ENCODE measurements around the gene AHNAK2.

The AHNAK2 gene

GRCh38 chr14:104986487-104987164 lies 8.5 kb upstream of the AHNAK2 start:
- no peak for DNase-seq

- DNase-seq, result peak in 55 of 58 donors; percentile 35 to 92 (median 80)
Measured at GRCh38 chr14:104985675-104986486, 7.7 kb upstream of the AHNAK2 start, which contains the start of gene CLBA1. Gene CLBA1, plus strand, starts transcription at chr14:104985788. Its CDS starts 644 bp downstream, at chr14:104986432.

- DNase-seq, result no peak
Measured at GRCh38 chr14:104984056-104984894, 6.1 kb upstream of the AHNAK2 start.

GRCh38 chr14:104983231-104983721 lies 5.1 kb upstream of the AHNAK2 start:
- DNase-seq, result no peak

DNA sequence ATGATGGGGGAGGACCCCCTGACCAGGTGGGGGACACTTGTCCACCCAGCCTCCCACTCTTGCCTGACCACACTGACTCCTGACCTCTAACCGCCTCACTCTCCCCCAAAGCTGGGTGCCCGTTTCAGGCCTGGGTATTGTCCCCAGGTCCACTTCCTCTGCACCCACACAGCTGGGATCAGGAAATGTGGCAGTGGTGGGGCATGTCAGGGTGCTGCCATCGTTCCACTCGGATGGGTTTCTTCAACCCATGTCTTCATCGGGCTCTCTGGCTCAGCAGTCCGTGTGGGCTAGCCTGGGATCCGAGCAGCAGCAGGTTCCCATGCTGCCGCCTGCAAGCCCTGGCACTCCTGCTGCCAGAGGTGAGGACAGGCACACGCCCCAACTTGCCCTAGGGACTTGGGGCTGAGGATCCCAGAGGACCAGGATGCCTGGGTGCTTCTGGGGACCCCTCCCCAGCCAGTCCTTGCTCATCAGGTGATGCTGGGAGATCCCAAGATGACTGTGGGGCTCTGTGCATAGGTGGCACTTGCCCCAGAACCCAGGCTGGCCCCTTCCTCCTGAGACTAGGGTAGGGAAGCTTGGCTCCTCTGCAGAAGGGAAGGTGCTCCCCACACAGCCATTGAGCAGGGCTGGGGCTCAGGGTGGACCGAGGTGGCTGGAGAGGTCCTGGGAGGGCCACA lies 4.5 kb upstream of the AHNAK2 start:
- DNase-seq, result no peak

GRCh38 chr14:104981699-104982541 lies 3.7 kb upstream of the AHNAK2 start:
- peak in 12 of 58 donors; percentile 13 to 49 (median 28) for DNase-seq

DNA sequence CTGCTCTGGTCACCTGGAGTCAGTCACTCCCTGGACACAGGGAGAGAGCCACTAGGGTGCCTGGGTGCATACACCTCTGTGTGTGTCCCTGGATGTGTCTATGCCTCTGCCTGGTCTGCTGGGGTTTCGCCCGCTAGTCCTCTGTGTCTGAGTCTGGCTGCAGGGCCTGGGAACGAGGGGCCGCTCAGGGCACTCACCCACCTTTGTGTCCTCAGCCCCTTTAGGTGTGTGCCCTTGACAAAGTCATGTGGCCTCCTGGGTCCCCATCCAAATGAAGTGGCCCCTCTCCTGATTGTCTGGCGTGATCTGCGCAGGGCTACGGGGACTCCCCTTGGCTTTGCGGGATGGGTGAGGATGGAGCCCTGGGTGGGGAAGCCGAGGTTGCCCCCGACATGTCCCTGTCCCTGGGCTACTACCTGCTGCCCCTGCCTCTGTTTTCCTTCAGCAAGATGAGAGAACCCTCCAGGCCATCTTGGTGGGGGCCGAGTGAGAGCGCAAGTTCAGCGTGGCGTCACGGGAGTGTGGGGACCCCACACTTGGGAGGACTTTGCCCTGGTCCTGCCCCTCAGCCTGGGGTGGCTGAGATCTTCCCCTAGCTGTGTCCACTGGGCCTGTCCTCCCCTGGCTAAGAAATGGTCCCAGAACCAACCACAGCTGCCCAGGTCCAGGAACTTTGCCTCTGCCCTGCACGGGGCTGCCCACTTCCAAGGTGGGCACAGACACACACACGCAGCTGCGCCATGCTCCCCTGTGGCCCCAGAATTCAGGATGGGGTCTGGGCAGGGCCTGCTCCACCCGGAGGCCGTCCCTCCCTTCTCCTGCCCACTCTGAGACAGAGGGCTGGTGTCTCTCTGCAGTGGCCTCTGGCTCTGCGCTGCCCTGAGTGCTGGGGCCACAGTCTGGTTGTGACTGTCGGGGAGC lies 2.7 kb upstream of the AHNAK2 start:
- DNase-seq, result no peak

DNA sequence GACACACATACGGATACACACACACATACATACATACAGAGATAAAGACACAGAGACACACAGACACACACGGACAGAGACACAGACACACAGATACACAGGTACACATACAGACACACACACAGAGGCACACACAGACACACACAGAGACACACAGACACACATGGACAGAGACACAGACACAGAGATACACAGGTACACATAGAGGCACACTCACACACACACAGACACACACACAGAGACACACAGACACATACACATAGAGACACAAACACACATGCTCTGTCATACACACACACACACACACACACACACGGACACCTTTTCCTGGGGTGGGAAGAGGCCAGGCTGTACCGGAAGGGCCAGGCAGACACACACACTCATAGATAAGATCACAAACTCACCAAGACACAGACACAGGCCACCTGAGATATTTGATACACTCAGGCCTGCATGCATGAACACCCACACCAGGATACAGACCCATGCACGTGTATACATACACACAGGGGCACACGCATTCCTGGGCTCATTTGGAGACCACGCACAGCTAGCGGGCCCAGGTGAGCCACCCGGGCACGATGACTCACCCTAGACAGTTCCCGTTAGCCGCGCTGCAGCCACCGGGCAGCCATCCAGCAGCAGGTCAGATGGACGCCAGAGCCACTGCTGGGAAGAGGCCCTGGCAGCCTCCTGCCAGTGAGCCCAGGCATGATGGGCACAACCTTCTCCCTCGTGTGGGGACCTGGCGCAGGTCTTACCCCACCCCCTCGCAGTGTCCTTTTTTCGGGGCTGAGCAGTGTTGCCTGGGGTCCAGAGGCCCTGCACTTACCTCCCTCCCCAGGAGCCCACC lies 1.8 kb upstream of the AHNAK2 start:
- DNase-seq, result peak in 4 of 58 donors; percentile 22 to 37 (median 28)

DNA sequence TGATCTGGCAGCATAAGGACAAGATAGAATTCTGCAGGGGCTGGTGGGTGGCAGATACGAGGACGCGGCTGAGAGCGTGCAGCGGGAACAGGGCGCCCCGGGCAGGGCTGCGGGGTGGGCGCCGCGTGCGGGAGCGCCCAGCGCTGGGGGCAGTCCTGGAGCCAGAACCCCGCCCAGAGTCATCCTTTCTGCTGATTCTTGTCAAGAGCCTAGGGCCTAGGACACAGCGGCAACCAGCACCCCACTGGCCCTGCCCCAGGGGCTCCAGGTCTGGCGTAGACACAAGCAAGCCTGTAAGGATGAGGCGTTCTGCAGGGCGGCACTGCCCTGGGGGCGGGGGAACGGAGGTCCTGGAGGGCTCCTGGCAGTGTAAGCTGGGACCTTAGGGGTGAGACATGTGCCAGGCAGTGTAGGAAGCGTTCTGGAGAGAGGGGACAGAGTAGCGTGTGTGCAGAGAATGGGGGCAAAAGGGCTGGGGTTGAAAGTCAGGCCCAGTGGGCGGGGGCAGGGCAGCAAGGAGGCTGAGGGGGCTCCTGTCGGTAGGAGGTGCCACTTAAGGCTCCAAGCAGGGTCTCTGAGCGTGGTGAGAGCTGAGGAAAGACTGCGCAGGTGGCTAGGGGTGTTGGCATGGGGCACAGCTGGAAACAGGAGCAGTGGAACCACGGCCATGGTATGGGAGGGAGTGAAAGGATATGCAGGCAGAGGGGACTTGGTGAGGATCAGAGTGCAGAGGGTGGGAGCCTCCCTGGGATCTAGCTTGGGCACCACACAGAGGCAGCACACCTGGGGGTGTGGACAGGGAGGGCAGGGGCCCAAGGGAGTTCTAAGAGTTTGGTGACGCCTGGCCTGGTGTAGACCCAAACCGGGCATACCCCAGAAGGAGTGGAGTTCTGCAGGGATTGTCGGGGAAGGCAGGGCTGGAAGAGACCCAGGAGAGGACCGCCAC lies 845 bp upstream of the AHNAK2 start:
- DNase-seq, result no peak

DNA sequence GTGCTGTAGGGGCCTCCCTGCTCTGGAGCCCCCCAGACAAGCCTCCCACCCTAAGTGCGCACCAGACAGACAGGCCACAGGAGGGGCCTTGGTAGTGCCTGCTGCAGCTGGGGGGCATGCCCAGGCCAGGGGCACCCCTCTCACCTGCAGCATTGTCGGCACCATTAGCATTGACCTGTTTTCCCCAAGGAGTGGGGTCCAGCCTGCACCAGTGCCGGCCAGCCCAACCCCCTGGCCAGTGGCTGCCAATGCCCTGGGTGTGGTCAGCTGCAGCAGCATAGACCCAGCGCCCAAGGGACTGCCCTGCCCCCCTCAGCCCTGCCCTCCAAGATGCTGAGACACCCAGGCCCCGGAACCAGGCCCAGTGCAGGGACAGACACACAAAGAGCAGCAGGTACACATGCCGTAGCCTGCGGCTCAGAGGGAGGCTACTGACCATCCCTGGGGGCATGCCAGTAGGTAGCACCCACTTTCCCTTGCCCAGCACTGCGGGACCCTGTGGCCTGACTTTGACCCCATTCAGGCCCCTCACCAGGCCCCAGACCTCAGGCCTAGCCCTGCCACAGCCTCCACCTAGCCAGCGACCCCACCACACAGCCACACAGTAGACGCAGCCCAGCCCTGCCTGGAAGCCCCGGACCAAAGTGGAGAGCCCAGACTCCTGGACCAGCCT lies 1.0 kb downstream of the AHNAK2 start:
- no peak for DNase-seq

GRCh38 chr14:104976198-104977007 lies 1.8 kb downstream of the AHNAK2 start:
- peak in 45 of 58 donors; percentile 19 to 74 (median 48) for DNase-seq

DNA sequence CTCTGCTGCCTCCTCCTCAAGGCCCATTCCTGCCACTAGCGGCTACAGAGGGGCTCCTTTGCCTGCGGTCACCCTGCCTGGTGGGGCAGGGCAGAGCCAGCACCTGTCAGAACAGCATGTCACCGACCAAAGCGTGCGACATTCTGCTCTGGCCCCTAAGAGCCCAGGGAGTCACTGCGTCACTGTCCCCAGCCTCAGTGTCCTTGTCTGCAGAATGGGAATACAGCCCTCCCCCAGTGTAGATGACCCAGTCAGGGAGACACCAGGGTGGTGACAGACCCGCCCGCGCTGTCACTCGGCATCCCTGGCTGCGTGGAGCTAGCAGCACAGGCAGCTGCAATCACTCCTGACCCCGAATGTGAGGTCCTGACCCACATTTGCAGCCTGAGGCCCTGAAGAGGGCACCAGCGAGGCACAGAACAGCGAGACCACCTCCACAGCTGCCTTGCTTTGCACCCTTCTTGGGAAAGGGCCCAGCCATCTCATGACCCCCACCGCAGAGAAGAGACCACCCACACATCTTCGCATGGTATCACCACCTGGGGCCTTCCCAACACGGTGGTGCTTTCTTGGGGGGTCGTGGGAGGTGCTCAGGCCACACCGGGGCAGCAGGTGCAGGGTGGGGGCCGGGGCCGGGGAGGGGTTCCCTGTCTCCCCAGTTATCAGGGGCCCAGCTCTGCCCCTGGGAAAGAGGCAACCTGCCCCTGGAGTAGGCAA lies 2.5 kb downstream of the AHNAK2 start:
- DNase-seq, result no peak

- no peak for DNase-seq
Measured at GRCh38 chr14:104974665-104975390, 3.3 kb downstream of the AHNAK2 start.

DNA sequence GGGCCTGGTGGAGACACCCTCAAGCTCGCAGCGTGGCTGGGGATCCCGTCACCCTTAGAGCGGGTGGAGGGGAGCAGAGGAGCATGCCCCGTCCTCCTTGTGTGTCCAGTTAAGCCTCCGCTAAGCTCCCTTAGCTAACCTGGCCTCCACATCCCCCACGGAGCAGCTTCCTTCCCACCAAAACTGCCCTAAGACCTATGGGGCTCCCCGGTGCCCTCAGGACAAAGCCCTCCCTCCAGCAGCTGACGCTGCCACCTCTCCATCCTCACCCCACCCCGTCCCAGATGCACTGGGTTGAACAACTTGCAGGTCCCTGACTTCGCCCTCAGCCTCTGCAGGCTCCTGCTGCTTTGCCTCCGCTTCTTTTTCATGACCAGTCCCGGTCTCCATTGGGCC lies 4.0 kb downstream of the AHNAK2 start:
- DNase-seq, result no peak
